Vagina (tissue), 2 donors: ENCODE data around the gene ERVK3-1.

Source experiments
- CTCF ChIP-seq, 3 experiments: fragments of 450-650 bp in 2 of 3; fragments of 200-600 bp in 1 of 3; sonication (generic) in 1 of 3; IDR thresholded peaks; one replicate each; pipeline ENCODE4 v1.5.1; 2017 to 2019; ENCODE audit warnings: antibody characterized with exemption in 3 of 3, mild to moderate bottlenecking in 2 of 3, moderate library complexity in 2 of 3
- POLR2A ChIP-seq, 2 donors: fragments of 450-650 bp; IDR thresholded peaks; one replicate each; pipeline ENCODE4 v1.6.1; 2017; ENCODE audit warnings: antibody characterized with exemption in 2 of 2, mild to moderate bottlenecking in 2 of 2, moderate library complexity in 2 of 2
- POLR2AphosphoS5 ChIP-seq, 2 donors: sonication (generic); formaldehyde crosslinking; IDR thresholded peaks; one replicate each; pipeline ENCODE4 v1.9.0; 2017; ENCODE audit warnings: antibody characterized with exemption in 2 of 2, mild to moderate bottlenecking in 2 of 2, low read depth in 1 of 2; ENCODE audit not compliant: insufficient read depth in 1 of 2

- no peak for TF ChIP-seq CTCF (IDR thresholded peaks at IDR 0.05)
- no peak for TF ChIP-seq POLR2A (IDR thresholded peaks at IDR 0.05)
- TF ChIP-seq POLR2AphosphoS5 (IDR thresholded peaks at IDR 0.05; ENCODE audit: insufficient read depth in 1 of 2, low read depth in 1 of 2) = no peak
Measured at GRCh38 chr19:58352760-58353671, 47.8 kb downstream of the ERVK3-1 start, which contains the start of gene A1BG.
